ENCODE data around the gene RAB3C.

Gene RAB3C

DNA sequence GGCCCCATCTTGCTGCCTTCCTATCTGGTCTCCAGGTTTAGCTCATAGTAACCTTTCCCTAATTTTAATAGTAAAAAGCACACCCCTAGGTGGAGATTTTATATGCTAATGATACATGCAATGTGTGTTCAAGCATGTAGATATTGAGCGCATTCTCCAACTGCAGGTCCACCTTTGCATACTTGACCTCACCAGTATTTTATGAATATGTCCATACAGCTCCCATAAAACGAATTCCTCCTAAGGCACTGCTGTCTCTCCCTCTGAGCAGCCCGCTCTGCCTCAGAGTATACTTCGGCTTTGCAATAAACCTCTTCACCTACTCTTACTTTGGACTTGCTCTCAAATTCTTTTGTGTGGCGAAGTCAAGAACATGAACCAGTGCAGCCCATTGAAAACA, 153.3 kb downstream of the RAB3C start:
- DNase-seq = no peak

DNA sequence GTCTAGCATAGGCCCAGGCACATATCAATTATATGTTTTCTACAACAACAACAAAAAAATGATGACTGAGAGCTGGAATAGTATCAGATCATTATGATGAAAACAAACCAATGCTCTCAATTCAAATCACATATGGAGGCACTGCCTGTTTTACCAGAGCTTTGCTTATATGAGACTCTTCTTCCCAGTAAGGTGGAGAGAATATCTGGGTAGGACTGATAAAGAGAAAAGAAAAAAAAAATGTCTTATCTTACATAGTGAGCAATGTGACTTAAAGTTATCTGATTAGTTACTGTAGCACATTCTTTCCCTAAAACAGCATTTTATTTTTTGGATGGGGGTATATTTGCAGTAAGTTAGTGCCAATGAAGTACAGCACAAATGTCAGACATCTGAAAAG, 154.8 kb downstream of the RAB3C start:
- no peak for DNase-seq

DNA sequence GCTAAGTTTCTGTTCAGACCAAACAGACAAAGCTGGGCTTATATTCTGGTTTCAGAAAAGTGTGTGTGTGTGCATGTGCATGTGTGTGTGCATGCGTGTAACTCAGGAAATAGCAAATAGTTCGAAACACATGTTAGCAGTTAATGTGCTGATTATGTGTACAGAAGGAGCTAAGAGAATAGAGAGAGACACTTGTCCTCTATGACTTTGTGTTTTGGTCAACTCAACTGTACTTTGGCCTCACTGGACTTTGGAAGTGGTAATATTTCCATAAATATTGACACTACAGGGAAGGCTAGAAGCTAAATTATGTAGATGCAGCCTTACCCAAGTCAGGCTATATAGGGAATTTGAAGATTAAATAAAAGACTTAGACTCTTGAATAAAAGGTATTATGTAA, 155.5 kb downstream of the RAB3C start:
- DNase-seq = no peak

DNA sequence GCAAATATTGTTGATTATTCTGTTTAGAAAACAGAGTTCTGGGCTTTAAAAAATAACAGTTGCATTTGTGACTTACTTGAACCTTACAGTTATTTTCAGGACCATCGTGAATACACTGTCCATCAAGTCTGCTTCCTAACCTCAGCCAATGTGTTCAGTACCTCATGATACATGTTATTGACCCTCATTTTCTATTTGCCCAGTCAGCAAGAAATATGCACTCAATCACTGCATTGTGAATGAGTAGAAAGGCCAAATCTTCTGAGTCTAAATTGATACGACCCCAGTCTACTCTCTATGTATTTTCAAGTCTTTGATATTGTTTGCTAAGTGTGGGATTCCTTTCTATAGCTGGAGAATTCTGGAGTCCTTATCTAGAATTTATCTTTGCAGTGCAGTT, 156.2 kb downstream of the RAB3C start:
- no peak for DNase-seq

DNA sequence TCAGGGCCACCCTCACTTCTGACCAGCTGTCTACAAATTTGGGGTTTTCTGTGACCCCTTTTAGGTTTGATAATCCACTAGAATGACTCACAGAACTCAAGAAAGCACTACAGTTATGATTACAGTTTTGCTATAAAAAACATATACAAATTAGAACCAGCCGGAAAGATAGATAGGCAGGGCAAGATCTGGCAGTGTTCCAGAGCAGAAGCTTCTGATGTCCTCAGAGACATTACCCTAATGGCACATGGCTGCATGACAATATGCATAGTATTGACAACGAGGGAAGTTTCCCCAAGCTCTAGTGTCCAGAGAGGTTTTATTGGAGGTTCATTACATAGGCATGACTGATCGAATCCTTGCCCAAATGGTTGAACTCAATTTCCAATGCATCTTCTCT, 158.1 kb downstream of the RAB3C start:
- DNase-seq = no peak

DNA sequence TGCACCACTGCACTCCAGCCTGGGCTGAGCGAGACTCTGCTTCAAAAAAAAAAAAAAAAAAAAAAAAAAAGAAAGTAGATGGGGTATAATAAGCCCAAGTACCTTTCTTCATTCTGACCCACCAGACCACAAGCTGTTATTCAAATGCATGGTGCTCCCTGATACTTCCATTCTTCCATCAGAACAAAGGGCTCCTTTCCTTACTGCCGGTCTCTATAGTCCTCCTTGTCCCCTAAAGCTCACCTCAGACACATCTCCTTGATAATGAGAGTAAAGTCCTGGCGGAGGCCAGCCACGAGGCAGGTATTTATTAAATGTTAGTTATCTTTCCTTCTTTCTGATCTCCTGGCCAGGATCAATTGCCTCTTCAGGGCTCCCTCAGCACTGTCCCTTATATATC, 162.5 kb downstream of the RAB3C start:
- no peak for DNase-seq

DNA sequence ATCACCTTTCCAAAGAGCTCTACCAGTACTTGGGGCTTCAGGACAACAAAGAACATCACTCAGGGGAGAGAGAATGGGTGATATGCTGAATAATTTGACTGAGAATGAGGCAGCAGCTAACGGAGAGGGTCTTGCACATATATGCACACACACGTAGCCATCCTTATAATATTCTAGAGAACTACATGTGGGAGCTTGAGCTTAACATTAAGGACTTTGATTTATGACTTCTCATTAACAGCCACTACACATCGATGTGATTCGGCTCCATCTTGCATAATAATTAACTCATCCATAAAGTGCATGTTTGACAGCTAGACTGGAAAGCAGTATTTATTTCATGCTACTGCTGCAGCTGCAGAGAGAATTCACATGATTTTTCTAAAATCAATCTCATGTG, 163.4 kb downstream of the RAB3C start:
- no peak for DNase-seq

DNA sequence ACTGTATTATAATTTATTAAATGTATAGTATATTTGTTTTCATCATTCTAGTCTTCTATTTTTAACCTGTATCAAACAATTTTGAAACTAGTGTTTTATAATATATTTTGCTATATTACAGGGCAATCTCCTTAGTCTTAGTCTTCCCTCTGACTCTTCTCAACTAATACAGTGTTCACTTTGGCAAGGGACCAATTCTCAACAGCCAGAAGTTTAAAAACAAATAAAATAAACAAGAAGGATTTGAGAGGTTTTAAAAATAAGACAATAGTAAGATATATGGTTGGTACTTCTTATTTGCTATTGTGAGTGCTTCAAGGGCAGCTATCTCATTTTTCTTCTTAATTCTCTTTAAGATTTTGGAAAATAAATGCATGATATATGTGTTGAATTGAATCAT, 167.2 kb downstream of the RAB3C start:
- DNase-seq = no peak

DNA sequence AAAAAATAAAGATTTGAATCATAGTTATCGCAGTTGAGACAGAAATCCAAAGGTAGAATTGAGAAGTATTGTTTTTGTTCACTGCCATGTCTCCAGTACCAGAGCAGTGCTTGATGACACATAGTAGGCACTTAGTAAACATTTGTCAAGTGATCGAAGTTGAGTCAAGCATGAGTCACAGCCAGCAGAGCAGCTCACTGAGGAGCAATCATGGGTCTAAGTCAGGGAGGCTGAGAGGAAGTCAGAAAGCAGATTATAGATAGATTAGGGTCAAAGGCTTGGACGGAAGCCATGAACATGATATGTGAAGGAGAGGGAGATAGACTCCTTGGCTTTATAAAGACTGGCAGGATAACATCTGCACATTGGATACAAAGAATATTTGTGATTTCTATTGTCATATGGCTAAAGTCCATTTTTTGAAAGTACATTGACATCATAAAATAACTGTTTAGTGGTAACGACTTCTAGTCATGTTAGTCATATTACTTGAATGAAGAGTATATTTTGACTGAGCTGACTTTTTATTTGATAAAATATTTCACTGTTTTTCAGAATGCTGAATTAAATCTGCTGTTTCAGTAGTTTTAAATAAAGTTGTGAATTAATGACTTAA, 168.5 kb downstream of the RAB3C start:
- DNase-seq = no peak

DNA sequence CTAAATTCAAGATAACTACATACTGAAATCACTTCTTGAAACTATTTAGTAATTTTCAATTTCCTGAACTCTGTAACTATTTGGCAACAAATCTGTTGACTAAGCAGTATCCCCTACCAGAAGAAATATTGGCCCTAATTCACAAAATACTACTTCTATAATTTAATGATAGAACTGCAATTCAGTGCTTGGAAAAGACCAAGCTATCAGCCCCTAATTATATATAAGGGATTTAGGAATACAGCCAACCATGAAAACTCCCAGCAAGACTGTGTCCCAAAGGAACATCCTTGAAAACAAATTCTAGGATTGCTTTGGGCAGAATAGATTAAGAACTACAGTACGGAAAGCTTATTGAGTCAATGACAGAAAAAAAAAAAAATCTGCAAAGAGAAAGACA, 169.2 kb downstream of the RAB3C start:
- DNase-seq = no peak

DNA sequence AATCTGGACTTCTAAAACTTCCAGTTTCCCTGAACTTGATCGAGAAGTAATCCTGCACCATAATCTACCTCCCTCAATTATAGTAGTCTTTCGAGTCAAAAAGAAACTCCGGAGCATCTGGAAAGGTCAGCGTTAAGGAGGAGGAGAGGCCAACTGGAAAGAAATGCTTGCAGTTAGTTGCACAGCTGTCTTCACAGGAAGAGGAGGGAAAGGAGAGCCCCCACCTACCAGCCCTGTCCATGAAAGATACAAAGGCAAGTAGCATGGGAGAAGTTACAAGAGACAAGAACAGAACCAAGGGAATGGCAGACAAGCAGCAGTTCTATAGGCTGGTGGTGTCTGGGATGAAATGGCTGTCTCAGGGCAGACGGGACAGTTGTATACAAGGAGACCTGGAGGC, 170.6 kb downstream of the RAB3C start:
- DNase-seq = no peak

DNA sequence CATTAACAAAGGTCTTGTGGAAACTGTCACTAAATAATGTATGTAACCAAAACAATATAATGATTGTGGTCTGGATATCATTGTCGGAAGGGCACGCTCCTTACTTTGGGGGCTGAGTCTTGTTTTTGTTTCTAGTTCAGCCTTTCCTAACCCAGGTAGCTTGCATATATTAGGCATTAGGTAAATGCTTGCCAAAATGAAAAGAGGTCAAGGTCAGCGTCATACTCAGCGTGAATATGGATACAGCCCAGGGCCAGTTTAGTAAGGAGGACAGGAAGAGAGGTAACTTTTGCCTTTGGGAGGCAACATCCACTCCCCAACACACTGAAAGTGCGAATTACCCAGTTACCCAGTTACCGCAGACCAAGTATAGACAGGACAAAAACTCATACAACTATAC, 171.4 kb downstream of the RAB3C start:
- no peak for DNase-seq

DNA sequence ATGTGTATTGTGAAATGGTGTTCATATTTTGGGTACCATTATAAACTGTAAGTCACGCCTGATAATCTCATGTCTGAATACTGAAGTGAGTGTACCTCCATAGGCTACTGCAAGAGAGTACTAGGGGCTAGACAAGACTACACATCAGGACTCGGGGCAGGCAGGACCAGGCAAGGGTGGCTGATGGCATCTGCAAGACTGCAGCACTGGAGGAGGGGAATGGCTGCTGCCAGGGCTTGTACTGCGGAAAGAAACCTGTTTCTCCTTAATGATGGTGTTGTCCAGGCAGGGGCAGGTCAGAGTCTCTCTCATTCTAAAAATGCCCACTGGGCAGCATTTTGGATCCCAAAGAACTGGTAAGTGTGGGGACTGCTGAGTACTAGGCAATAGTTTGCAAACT, 172.5 kb downstream of the RAB3C start:
- DNase-seq = no peak

DNA sequence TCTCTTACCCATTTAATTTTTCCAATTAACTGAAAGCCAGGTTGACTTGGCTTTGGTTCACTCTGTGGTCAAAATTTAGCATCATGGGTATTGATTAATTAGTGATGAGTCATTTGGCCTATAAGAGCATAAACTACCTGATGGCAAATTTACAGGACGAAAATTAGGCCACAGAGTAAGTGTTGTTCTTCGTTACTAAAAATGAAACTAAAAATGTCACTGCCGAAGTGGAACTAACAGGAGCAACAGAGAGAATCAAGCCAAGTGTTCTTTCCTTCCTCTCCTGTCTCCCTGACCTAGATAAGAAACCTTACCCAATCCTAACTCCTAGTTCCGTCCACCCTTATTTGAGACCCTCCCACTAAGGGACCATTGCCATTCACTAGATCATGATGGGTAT, 176.9 kb downstream of the RAB3C start:
- no peak for DNase-seq

DNA sequence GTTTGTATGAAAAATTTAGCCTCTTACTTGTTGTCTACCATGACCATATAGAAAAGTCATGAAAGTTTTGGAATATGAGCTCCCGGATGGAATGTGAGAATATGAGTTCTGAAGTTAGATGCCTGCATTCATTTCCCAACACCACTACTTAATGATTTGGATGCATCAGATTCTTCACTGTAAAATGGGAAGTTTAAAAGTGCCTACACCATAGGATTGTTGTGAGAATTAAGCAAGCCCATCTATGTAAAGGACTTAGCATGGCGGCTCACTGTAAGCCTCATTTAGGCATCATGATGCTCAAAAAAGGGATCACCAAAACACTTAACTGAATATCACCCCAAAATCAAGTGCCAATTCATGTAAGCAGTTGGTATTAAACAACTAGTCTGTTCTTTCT, 177.3 kb downstream of the RAB3C start:
- no peak for DNase-seq

DNA sequence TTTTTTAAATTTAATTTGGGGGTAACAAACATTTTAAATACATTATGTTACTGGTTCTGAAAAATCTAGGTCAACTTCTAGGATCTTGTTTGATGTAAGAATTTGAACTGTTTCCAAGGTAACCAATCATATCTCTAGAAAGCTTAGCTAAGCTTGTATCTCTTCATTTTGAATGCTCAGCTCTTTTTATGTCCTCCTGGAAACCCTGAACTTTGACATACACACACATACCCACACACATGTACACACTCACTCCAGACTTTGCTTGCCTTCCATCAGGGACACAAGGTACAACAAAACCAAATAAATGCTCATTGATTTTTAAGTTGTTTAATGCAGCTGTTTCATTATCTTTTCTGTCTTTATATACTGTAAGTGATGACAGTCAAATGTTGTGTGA, 178.5 kb downstream of the RAB3C start:
- DNase-seq = no peak

DNA sequence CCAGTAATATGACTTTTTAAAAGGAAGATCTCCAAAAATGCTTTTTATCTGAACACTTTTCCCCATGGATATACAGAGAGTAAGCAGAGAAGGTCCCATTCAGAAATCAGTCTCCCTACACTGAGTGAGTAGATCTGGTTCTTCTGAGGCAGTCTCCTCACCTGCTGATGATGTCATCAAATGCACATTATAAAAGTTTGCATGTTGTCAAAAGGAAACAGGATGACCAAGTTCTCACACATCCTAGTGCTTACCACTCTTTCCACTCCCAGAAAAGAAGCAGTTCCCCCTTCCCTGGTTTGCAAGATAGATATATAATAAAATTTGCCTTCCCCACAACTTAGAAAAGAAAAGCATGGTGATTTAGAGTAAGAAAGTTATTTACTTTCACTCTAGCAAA, 180.5 kb downstream of the RAB3C start:
- no peak for DNase-seq

DNA sequence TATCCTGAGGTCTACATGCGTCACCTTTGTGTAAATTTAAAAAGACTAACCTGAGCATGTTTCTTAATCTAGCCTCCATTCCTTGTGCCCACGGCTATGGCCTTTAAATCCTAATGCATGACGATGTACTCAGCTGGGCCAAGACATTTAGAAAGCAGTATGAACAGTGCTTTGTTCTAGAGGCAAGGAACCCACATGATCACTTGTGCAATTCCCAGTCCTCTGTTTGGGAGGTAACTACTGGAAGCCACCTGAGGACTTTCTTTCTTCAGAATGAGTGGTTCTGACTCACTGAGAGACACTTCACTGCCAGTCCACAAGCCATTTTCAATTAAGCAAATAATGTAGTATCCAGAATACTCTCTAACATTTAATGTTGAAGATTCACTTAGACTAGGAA, 181.3 kb downstream of the RAB3C start:
- DNase-seq = no peak

DNA sequence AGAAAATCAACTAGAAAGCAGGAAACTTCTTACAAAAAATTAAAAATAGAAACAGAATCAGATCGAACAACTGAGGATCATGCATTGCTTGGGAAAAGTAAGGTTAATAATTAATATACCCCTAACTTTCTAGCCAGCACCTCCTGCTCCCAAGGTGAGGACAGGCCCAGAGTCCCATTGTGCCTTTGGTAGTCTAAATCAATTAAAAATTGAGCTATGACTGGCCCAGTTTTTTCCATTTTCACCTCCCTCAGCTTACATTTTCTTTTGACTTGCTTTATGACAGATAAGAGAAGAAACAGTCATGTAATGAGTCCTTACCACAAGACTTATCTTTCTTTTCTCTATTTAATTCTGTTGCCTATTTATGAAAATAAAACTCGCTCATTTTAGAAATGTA, 182.2 kb downstream of the RAB3C start:
- no peak for DNase-seq

DNA sequence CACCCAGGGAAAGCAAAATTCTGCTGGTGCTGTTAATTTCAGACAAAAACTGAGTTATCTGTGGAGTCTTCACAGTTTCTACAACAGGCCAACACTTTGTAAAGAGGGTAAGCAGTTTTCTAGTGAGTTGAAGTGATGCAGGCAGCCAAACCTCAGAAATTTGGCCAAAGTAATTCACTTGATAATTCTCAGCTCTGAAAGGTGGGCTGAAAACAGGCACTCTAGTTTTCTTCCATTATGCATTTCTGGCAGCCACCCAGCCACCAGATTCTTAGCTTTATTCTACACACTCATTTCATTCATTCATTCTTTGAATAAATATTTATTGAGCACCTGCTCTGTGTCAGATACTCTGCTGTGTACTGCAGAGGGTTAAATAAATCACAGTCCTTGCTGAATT, 184.2 kb downstream of the RAB3C start:
- DNase-seq = no peak

DNA sequence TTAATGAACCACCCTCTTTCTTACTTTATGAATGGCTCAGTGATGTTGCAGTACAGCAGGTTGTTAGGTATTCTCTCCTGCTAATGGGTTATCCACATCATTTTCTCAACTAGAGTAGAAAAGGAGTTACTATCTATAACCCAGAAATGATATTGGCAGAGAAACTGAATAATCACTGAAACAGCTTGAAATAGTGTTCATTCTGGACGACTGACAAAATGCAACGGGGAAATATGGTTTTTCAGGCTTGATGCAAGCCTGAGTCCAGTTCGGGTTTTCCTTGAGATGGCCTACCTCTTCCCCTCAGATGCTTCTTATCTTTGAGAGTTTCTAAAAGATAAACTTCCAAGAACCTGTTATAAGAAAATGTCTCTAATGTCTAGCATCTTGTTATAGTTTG, 187.3 kb downstream of the RAB3C start:
- DNase-seq = no peak

DNA sequence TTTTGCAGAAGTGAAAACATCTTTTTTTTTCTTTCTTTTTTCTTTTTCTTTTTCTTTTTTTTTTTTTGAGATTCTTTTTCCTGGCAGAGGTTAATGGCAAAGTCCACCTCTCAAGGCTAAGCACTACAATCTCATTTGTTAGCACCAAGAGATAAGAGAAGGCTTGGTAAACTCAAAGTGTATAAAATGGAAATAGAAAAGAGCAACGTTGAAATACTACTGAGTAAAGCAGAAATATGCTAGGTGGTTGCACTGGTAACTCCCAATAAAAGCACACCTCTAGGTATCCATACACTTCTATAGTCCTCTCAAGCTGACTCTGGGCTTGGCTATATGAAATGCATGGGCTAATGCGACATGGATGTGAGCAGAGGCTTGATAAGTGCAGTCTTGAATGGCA, 188.9 kb downstream of the RAB3C start:
- no peak for DNase-seq

DNA sequence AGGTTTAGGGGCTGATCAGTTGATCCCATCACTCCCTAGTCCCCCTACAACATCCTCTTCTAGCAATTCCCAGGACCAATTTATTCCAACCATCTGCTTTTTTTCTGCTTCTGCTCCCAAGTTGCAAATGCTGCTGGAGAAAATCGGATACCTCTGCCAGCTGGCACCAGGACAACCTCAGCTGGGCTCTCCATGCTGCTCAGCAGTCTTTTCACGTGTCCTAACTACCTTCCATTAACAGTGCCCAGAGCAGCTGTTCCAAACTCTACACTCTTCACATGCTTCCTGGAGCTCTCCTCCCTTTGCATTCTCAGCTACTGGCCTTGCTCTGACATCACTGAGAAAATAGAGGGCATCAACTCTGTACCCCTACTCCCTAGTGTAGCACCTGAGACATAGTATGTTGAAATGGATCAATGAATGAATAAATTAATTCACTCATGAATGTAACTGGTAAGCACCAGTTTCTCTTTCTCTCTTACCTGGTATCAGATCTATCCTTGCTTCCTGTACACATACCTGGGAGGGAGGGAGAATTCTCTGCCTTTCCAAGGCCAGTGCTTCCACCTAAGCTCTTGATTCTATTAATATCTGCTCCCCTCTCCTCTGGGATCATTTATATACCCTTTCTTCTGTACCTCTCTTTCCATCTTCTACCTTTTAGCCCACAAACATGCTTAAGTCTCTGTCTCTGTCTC, 191.0 kb downstream of the RAB3C start:
- no peak for DNase-seq

DNA sequence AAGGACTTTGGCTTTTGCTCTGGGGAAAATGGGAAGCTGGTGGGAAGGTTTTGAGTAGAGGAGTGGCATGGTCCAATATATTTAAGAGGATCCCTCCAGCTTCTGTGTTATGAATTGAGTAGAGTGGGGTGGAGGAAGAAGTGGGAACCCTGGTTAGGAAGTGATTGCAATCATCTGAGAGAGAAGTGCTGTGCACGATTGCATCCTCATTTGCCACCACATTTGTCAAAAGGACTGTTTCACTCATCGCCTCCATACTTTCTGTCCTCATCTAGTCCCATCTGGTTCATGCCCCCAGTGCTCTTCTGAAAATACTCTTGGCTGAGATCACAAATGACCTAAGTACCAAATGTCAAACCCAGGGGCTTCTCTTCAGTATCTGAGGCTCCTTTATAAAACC, 192.1 kb downstream of the RAB3C start:
- DNase-seq = no peak

DNA sequence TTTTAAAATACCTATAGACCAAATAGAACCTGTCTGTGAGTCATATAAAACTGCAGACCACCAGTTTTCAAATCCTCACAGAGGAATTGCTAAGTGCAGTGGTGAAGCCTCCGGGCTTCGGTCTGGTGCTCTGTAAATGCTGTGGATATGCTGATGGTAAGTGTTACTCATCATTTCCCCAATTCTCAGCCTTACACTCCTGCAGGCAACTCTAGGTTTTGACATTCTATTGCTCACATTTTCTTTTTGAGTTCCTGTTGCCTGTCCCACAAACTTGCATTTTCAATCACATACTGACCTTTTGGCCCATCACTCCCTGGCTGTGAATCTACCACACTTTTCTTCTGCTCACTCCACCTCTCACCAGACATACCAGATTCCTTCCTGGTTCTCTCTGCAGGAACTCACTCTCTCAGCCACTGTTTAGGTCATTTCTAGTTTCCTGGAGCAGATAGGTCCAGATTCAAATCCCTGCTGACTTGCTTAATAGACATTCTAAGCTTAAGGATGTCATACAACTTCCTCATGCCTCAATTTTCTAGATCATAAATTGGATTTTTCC, 192.9 kb downstream of the RAB3C start:
- DNase-seq = no peak
